Medulla oblongata (tissue), 1 donor: ENCODE measurements around the gene PRSS57.

Experiments used
- DNase-seq: peaks from one replicate; pipeline ENCODE4 v3.0.0-alpha.2; 2015; ENCODE audit errors: extremely low spot score

PRSS57 gene

DNA sequence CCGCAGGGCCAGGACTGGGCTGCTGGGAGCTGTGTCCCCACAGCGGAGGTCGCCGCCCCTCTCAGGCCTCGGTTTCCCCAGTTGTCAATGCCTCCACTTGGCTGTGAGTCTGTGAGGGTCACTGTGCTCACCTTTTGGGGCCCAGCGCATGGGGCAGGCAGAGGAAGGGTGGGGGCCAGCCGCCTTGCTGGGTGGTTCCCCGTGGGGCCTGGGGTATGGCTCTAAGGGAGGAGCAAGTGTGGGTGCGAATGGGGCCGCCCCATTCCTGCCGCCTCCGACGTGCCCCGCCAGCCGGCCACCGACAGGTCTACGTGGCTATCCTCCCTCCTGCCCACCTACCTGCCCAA lies 56.4 kb downstream of the PRSS57 start:
- no peak for DNase-seq
